Activated CD4-positive, alpha-beta T cell treated with anti-CD3 and anti-CD28 coated beads, Interleukin-2, amount 50 U/mL, for 24 hours (primary cell): ENCODE data around the gene NPFFR1.
"Not testable (repeated sequence)": the region's sequence is repeated elsewhere in the genome, so short reads cannot be mapped to it uniquely, and the experiment has no call there.

Experiments used
- DNase-seq, 2 donors: peaks; one replicate each; pipeline ENCODE4 v3.0.0-alpha.2; 2020; ENCODE audit warnings: low read depth in 1 of 2, low spot score in 1 of 2

The NPFFR1 gene

GRCh38 chr10:70257816-70258215, 26.0 kb downstream of the NPFFR1 start:
- not testable (repeated sequence) for DNase-seq

DNA sequence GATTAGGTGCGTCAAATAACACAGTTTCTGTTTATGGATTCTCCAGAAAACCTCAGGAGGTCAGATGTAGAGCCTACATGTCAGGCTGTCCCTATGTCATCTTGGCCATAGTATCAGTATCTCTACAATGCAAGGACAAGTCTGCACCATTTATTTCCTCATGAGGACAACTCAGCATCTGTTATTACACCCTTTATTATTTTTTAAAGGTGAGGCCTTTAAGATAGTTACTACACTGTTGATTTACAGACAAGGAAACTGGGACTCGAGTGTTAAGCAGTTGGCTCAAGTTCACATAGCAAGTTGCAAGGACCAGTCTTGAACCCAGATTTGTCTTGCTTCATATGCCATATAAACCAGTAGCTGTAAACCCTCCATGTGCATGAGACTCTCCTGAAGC, 27.3 kb downstream of the NPFFR1 start:
- no peak for DNase-seq

GRCh38 chr10:70255329-70256299, 28.2 kb downstream of the NPFFR1 start:
- DNase-seq: no peak

- DNase-seq: no peak
Observed at GRCh38 chr10:70254778-70255328, 29.0 kb downstream of the NPFFR1 start.

DNA sequence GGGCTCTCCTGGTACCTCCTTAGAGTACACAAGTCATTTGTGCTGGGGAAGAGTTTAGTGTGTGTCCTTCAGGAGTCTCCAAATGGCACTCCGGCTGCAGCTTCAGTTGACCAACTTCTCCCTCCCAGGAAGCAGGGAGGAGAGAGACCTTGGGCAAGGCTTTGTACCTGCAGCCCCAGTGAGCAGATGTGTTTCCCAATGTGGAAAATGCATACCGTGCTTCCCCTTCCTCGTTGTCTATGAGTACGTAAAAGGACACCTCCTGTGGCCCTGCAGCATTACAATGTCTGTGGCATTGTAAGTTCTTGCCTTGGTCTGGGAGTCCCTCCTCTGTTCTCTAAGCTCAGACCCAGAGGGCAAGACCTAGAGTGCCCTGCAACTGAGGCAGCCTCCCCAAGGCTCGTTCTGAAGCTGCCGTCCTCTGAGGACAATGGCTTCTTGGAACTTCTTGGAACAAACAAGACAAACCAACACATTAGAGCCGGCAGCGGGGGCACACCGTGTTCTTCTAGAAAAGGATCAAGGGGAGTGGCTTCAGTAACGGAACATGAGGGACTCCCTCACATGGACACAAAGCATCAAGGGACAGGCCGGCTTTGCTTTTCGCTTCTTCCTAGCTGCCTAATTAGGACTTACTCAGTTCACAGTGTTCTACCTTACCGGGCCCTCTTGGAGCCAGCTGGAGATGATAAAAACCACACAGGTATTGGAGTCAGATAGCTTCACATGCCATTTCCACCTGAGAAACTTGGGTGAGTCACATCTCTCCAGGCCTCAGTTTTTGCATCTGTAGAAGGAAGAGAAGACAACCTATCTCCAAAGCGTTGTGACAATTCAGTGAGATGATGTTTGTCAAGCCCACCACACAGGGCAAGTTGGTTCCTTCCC, 29.7 kb downstream of the NPFFR1 start:
- DNase-seq: no peak

DNA sequence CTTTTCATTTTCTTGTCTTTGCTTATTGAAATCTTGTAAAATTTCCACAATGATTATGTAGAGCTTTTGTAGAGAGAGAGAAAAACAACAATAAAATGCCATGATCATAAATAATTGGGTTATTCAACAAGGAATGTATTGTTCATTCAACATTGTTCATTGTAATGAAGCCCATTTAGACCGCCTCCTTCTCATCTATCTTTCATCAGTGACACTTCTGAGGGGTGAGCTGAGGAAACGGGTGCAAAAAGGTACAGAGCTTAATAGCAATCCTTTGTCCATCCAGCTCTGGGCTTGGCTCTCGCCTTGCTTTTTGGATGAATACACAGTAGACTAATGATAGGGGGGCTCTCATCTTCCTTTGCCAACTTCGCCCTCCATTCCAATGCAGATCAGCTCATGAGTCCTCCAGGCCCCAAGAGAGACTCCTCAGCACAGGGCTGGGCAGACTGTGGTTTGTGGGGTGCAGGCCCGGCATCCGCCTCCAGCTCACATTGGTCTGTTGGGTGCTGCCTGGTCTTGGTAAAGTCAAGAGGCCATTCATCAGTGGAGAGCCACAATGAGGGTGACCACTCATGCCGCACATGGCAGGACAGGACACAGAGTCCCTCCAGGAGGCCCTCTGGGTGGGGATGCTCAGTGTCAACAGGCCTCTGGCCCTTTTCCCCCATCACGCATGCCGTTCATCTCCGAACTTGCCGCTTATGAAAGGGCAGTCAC, 32.7 kb downstream of the NPFFR1 start:
- no peak for DNase-seq

- DNase-seq: no peak
Observed at GRCh38 chr10:70247360-70247759, 36.4 kb downstream of the NPFFR1 start.

DNA sequence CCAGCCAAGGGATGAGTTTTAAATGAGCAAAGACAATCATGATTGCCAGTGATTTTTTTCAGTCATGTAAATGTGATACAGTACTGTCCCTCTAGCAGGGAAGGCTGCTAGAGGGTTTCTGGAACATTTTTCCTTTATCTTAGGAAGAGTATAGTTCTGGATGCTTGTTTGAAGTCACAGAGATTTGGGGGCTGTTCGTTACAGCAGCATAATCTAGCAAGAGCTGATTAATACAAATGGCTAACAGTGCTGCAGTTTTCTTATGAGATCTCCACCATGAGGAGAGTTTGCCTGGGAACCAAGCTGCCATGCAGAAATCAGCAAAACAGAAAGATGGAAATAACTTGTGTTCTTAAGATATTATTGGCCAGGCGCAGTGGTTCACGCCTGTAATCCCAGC, 42.7 kb downstream of the NPFFR1 start:
- DNase-seq: no peak

DNA sequence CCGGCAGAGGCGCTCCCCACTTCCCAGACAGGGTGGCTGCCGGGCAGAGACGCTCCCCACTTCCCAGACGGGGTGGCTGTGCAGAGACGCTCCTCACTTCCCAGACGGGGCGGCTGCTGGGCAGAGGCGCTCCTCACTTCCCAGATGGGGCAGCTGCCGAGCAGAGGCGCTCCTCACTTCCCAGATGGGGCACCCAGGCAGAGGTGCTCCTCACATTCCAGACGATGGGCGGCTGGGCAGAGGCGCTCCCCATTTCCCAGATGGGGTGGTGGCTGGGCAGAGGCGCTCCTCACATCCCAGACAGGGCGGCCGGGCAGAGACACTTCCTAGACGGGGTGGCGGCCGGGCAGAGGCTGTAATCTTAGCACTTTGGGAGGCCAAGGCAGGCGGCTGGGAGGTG, 43.8 kb downstream of the NPFFR1 start:
- not testable (repeated sequence) for DNase-seq

GRCh38 chr10:70239077-70239976, 44.5 kb downstream of the NPFFR1 start:
- not testable (repeated sequence) for DNase-seq

GRCh38 chr10:70237958-70238536, 45.8 kb downstream of the NPFFR1 start:
- not testable (repeated sequence) for DNase-seq

GRCh38 chr10:70234668-70235447, 48.9 kb downstream of the NPFFR1 start:
- DNase-seq: no peak

DNA sequence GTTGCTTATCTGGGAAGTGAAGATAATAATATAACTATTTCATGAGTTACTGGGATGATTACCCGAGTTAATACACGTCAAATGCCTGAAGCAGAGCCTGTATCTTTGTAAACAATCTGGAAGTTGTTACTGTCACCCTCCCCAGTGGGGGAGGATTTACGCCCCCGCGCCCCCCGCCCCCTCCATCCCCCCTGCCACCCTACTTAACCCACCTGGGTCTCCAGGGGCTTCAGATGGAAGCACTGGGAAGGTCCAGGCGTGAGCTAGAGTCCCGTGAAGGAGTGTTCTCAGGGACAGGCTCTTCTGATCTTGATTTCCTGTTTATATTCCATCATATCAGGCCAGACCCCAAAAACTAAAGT, 49.9 kb downstream of the NPFFR1 start:
- DNase-seq: no peak

- peak; percentile 98 for DNase-seq
Observed at GRCh38 chr10:70233109-70233938, 50.5 kb downstream of the NPFFR1 start, which contains the start of gene PPA1. PPA1 (minus strand) TSS chr10:70233429; CDS start chr10:70233327, 102 bp downstream.

DNA sequence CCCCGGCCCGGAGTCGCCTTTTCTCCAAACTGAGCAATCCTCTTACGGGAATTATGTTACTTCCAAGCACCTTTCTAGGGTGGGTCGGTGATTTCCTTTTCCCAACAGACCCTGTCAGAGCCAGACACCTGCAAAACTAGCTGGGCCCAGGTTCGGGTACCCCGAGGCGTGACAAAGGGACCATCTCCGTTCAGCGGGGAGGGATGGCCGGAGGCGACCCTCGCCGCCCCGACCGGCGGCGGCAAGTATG, 51.0 kb downstream of the NPFFR1 start:
- peak in 1 of 2 donors; percentile 6 for DNase-seq

GRCh38 chr10:70232155-70232858, 51.5 kb downstream of the NPFFR1 start:
- DNase-seq: peak; percentile 40 to 45

- DNase-seq: no peak
Observed at GRCh38 chr10:70228491-70228890, 55.3 kb downstream of the NPFFR1 start.
